Body of pancreas (tissue), 4 donors: ENCODE measurements around the gene TXN2. TPM values are rescaled to one million over a fixed set of nuclear protein-coding genes. Genes with fewer than 3 reads are reported as not detected.

Source experiments
- ATAC-seq: fragments of 150-250 bp; one replicate; pipeline ENCODE4 v1.9.1; 2016
- DNase-seq, 4 donors: peaks; one replicate each; pipeline ENCODE4 v3.0.0-alpha.2; 2019
- H3K27ac ChIP-seq, 4 donors: fragments of 200-600 bp; sonication (generic); 1 replicate in 3 of 4; 2 replicates in 1 of 4; pipeline versions ENCODE4 v1.5.1 to v1.6.1; 2016 to 2019; ENCODE audit warnings: mild to moderate bottlenecking in 1 of 4, mixed read lengths in 1 of 4, moderate library complexity in 1 of 4
- H3K27me3 ChIP-seq, 2 donors: fragments of 200-600 bp; sonication (generic); one replicate each; pipeline ENCODE4 v1.6.0; 2016; ENCODE audit warnings: mild to moderate bottlenecking in 1 of 2
- H3K36me3 ChIP-seq, 2 donors: fragments of 200-600 bp; sonication (generic); replicated peaks in 1 of 2; 2 replicates each; pipeline ENCODE4 v1.5.1; 2016; ENCODE audit warnings: low read depth in 2 of 2; ENCODE audit not compliant: insufficient read depth in 1 of 2
- H3K4me1 ChIP-seq: fragments of 200-600 bp; sonication (generic); one replicate; pipeline ENCODE4 v1.6.0; 2016
- H3K4me3 ChIP-seq, 2 donors: fragments of 200-600 bp; sonication (generic); 1 replicate in 1 of 2; 2 replicates in 1 of 2; pipeline ENCODE4 v1.5.1; 2016 to 2019
- H3K9me3 ChIP-seq, 3 donors: fragments of 200-600 bp; sonication (generic); 1 replicate in 2 of 3; 2 replicates in 1 of 3; pipeline ENCODE4 v1.5.1; 2016
- CTCF ChIP-seq, 7 experiments: fragments of 450-650 bp in 4 of 7; fragments of 200-600 bp in 3 of 7; sonication (generic) in 3 of 7; IDR thresholded peaks; one replicate each; pipeline ENCODE4 v1.5.1; 2016 to 2019; ENCODE audit warnings: antibody characterized with exemption in 7 of 7
- POLR2A ChIP-seq, 3 donors: fragments of 450-650 bp; IDR thresholded peaks; one replicate each; pipeline ENCODE4 v1.6.1; 2016; ENCODE audit warnings: antibody characterized with exemption in 3 of 3, mild to moderate bottlenecking in 2 of 3
- WGBS, 2 donors: methylation state at CpG; one replicate each; pipeline ENCODE4 v1.1.5; 2017; 5-methylcytosine and 5-hydroxymethylcytosine counted together
- intact Hi-C: fragments of 100-400 bp; cut with DNase I; formaldehyde crosslinking; loops from one replicate; pipeline ENCODE4 v1.15.1; 2023
- total RNA-seq, 2 donors: library from RNA; depleted of rRNA; stranded (reverse); fragments of >200 nt; gene quantifications; one replicate each; pipeline ENCODE4 v1.1.0, GENCODE V29; 2016

The TXN2 gene
- total RNA-seq, 2 donors from 2014 or later = 27.0 to 44.5 TPM

- Histone ChIP-seq H3K27me3 (no peaks in the 10 kb centered on the region), H3K27ac (peak overlapping the region in 1 of 4 donors; percentile 40), H3K4me1 (peaks cover 37% of the 10 kb centered on the region), H3K4me3 (no peak overlapping the region), H3K9me3 (no peaks in the 10 kb centered on the region), H3K36me3 (peaks cover 0 to 5% of the 10 kb centered on the region in 2 donors)
- intact Hi-C loops = no loop called here
- TF ChIP-seq CTCF (IDR thresholded peaks at IDR 0.05) = no peak
- no peak for TF ChIP-seq POLR2A (IDR thresholded peaks at IDR 0.05)
- WGBS, 2 donors = 82 to 89% methylated on average over 13 to 14 of the region's 14 CpGs
- ATAC-seq (no peak), DNase-seq (no peak)
These were observed 12.2 kb downstream of the TXN2 start for GRCh38 chr22:36469094-36469710.

GRCh38 chr22:36467946-36468345 lies 13.5 kb downstream of the TXN2 start:
- no peaks in the 10 kb centered on the region for H3K9me3 ChIP-seq
- no peaks in the 10 kb centered on the region for H3K36me3 ChIP-seq
- peak overlapping the region in 3 of 4 donors; percentile 96 to 99 (median 99) for H3K27ac ChIP-seq
- DNase-seq = peak in 2 of 4 donors; percentile 20 to 52
- H3K4me1 ChIP-seq = peaks cover 49% of the 10 kb centered on the region
- ATAC-seq = no peak
- H3K4me3 ChIP-seq = no peak overlapping the region
- intact Hi-C loops = no loop called here
- no peaks in the 10 kb centered on the region for H3K27me3 ChIP-seq
- WGBS, 2 donors = 54 to 89% methylated on average over 4 to 7 of the region's 7 CpGs
- TF ChIP-seq POLR2A (IDR thresholded peaks at IDR 0.05) = no peak
- no peak for TF ChIP-seq CTCF (IDR thresholded peaks at IDR 0.05)

- TF ChIP-seq POLR2A (IDR thresholded peaks at IDR 0.05) (no peak), CTCF (IDR thresholded peaks at IDR 0.05) (no peak)
- no peak for ATAC-seq
- Histone ChIP-seq H3K36me3 (no peaks in the 10 kb centered on the region), H3K4me3 (no peak overlapping the region), H3K9me3 (no peaks in the 10 kb centered on the region), H3K27me3 (no peaks in the 10 kb centered on the region), H3K27ac (peak overlapping the region; percentile 94 to 99 (median 98)), H3K4me1 (peaks cover 55% of the 10 kb centered on the region)
- WGBS, 2 donors = 62 to 83% methylated on average over 5 to 14 of the region's 14 CpGs
- DNase-seq = peak in 2 of 4 donors; percentile 24 to 47
- intact Hi-C loops = no loop called here
These were observed 14.2 kb downstream of the TXN2 start for GRCh38 chr22:36467042-36467810.

- 71% methylated on average over 7 of the region's 7 CpGs; no CpG with 5 or more reads in 1 of the 2 donors for WGBS, 2 donors
- ATAC-seq (no peak), DNase-seq (no peak)
- peaks cover 63% of the 10 kb centered on the region for H3K4me1 ChIP-seq
- no peak overlapping the region for H3K4me3 ChIP-seq
- H3K27ac ChIP-seq = peak overlapping the region; percentile 94 to 99 (median 98)
- H3K27me3 ChIP-seq = no peaks in the 10 kb centered on the region
- intact Hi-C loops = no loop called here
- no peaks in the 10 kb centered on the region for H3K36me3 ChIP-seq
- H3K9me3 ChIP-seq = no peaks in the 10 kb centered on the region
- TF ChIP-seq CTCF (IDR thresholded peaks at IDR 0.05) (no peak), POLR2A (IDR thresholded peaks at IDR 0.05) (no peak)
These were observed 15.2 kb downstream of the TXN2 start for GRCh38 chr22:36466258-36466657.
